ENCODE results near the gene DNM1L.
A peak's percentile ranks its signal among the peaks of the same experiment; 100 is the strongest.

DNM1L gene

GRCh38 chr12:32757157-32757556 lies 78.1 kb downstream of the DNM1L start:
- DNase-seq, result no peak

DNA sequence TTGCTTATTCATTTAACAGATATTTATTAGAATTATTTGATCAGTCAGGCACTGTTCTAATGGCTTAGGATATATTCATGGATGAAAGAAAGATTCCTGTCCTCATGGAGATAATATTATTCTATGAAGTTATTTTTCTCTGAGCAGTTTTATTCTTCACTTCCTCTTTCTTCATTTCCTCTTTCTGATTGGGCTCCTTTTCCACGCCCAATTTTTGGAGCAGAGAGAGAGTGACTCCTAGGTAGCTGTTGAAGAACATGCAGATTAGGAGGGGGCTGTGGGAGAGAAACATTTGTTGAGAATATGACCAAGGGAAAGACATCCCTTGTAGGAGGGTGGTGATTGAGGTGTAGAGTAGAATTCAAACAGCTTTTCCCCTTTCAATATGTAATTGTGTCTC lies 82.6 kb downstream of the DNM1L start:
- peak; percentile 47 to 70 (median 60) for DNase-seq

DNA sequence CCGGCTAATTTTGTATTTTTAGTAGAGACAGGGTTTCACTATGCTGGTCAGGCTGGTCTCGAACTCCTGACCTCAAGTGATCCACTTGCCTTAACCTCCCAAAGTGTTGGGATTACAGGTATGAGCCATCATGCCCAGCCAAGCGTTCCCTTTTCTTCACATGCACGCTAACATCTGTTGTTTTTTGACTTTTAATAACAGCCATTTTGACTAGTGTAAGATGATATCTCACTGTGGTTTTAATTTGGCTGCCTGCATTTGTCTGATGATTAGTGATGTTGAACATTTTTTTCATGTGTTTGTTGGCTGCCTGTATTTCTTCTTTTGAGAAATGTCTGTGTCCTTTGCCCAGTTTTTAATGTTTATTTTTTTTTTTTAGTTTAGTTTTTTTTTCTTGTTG lies 86.8 kb downstream of the DNM1L start:
- no peak for DNase-seq

DNA sequence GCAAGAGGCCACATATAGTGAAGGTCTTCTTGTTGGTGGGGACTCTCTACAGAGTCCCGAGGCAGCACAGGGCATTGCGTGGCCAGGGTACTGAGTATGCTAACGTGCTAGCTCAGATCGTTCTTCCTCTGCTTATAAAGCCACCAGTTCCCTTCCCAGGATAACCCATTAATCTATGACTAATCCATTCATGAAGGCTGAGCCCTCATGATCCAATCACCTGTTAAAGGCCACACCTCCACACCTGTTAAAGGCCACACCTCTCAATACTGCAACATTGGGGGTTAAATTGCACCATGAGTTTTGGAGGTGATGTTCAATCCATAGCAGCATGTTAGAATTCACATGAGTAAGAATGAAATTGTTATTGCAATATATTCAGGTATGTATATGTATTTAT lies 89.4 kb downstream of the DNM1L start:
- DNase-seq, result no peak

- no peak for DNase-seq
Observed at GRCh38 chr12:32770141-32770540, 91.0 kb downstream of the DNM1L start.

DNA sequence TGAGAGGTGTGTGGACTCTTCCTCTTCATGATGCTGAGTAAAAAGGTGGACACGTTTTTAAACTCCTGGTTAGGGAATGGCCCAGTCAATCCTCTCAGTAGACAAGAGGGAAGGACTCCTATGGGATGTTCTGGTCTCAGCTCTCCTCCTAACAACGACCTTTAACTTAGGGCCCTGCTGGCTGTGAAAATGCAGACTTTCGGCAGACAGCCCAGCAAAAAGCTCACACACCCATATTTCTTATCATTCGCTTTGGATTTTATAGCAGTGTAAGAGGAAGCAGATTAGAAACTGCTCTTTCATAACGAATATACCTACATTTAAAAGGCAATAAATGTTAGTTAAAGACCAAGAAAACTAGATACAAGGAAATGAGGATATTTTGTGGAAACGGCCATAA lies 94.6 kb downstream of the DNM1L start:
- no peak for DNase-seq

- no peak for DNase-seq
Observed at GRCh38 chr12:32776258-32776657, 97.2 kb downstream of the DNM1L start.

DNA sequence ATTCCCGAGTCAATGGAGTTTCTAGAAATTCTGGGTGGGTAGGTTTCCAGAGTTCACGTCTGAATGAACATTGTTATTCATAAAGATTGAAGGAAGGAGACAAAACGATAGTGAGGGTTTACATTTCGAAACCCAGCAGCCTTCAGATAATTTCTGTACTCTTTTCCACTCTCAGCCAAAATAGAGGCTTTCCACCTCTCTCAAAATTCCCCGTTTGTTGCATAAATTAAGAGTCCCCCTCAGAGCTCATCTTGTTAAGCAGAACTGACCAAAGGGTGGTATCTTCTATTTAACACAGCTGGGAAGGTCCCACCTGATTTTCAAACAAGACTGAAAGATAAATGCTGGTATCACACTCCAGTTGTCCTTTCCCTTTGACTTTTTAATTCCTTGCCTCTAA lies 98.1 kb downstream of the DNM1L start:
- DNase-seq, result no peak

DNA sequence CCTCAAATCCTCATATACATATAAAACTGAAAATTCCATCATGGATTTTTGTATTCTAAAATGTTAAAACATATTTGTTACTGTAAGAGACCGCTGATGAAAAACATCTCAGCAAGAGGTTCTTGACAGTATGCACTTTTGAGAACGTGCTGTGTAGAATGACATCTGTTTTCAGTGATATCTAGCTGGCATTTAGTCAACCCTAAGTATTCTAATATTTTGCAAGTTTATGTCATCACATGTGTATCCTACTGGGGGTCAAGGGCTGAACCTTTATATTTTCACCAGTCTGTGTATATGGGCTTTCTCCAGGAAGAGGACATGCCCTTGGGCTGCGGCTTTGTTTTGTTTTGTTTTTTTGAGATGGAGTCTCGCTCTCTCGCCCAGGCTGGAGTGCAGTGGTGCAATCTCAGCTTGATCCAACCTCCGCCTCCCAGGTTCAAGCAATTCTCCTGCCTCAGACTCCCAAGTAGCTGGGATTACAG lies 98.6 kb downstream of the DNM1L start:
- DNase-seq, result no peak

- no peak for DNase-seq
Observed at GRCh38 chr12:32780071-32780470, 101.0 kb downstream of the DNM1L start.

GRCh38 chr12:32783029-32783428 lies 103.9 kb downstream of the DNM1L start:
- no peak for DNase-seq

GRCh38 chr12:32785557-32785956 lies 106.5 kb downstream of the DNM1L start:
- no peak for DNase-seq

- no peak for DNase-seq
Observed at GRCh38 chr12:32788405-32788804, 109.3 kb downstream of the DNM1L start.

- DNase-seq, result no peak
Observed at GRCh38 chr12:32789446-32789845, 110.3 kb downstream of the DNM1L start.

GRCh38 chr12:32789916-32790315 lies 110.8 kb downstream of the DNM1L start:
- no peak for DNase-seq

GRCh38 chr12:32794281-32794680 lies 115.2 kb downstream of the DNM1L start:
- no peak for DNase-seq
